ENCODE data around the gene PTPRE.

PTPRE gene

GRCh38 chr10:127962205-127962604, 55.3 kb downstream of the PTPRE start:
- DNase-seq = no peak

DNA sequence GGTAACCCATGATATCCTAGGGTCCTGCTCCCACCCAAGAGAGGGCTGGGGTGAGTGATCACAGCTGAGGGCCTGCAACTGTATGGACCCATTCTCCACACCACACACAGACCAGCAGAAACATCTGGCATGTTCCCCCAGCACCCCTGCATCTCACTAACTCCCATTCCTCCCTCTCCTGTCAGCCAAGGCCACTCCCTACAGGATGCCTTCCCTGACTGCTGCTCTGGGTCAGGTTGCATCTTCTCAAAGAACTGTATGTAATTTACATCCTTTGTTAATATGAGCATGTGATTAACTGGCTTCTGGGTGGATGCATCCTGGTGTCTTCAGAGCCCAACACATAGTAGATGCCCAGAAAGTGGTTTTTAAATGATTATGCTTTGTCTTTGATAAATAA, 56.2 kb downstream of the PTPRE start:
- DNase-seq = no peak

GRCh38 chr10:127964621-127965020, 57.7 kb downstream of the PTPRE start:
- DNase-seq = no peak

DNA sequence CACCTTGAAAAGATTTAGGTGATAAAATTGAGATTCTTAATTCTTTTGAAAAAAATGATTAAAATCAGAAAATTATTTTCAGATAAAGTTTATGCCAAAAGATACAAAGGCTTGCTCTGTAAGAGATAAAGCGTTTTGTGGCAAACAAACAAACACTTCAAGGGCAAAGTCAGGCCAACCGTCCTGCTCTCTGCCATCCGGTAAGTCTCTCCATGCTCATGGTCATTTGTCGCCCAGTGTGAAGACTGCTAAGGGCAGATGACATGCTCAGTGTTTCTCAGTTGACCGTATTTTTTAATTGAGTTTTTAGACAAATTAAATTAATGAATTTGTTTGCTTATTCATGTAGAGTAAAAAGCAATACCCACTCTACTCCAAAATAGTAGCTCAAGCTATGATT, 60.0 kb downstream of the PTPRE start:
- no peak for DNase-seq

- no peak for DNase-seq
Measured at GRCh38 chr10:127968027-127968441, 61.1 kb downstream of the PTPRE start.

GRCh38 chr10:127968659-127969058, 61.8 kb downstream of the PTPRE start:
- DNase-seq = no peak

- DNase-seq = no peak
Measured at GRCh38 chr10:127971101-127971946, 64.4 kb downstream of the PTPRE start.

- no peak for DNase-seq
Measured at GRCh38 chr10:127971963-127972615, 65.2 kb downstream of the PTPRE start.

DNA sequence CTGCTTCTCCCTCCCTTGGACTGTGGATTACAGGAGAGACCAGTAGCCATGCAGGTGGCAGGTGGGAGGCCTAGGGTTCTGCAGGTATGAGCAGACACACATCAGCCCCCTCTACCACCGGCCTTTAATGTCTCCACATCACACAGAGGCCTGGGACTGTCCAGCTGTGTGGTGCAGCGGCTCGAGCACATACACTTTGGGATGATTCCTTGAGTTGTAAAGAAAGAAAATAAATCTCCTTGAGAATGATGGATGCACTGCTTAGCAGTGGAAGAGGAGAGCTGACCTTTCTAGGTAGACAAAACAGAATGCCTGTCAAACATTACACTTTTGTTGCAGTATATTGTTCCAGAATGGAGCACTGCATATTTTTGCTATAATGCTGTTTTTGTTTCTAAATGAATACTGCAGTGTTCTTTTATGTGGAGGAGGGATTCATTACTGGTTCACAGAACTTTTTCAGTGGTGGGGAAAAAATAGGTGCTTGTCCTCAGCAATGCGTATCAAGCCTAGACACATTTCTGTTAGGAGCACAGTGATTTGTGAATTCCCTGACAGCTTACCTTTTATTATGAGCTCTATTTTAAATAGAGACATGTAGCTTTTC, 66.0 kb downstream of the PTPRE start:
- DNase-seq = no peak

DNA sequence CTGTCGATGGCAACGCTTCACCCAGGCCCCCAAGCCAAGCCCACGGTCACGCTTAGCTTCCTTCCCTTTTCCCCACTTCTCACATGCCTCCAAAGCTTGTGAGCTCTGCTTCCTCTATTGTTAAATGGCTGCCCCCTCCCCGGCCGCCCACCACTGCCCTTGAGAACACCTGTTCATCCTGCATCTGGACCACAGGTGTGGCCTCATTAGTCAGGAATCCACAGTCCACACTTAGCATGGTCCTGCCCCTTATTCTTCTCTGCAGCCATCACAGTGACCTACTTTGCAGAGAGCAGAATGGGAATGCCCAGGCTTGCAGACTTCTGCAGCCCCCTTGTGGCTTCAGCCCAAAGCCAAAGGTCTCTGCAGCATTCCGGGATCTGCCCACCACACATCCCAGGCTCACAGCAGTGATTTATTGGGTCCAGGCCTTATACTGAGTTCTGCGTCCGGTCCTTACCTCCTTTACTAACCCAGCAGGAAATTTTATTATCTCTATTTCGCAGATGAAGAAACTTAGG, 66.9 kb downstream of the PTPRE start:
- DNase-seq = no peak

GRCh38 chr10:127974911-127975310, 68.0 kb downstream of the PTPRE start:
- no peak for DNase-seq

DNA sequence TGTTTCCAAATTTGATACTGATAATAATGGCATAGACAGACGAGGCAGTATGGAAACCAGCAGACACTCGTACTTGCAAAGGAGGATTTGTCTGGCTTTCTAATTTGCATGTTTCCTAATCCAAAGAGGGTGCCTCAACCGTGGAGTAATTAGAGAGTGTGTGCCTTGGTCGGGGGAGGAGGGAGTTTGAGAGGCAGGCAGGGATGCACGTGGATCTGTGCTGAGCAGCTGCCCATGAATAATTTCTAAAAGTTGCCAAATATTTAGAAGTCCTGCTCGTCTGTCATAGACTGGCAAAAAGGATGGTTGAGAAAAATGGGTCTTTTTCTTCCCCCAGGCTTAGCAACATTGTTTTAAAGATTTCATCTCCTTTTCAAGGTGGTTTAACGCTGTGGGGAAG, 69.4 kb downstream of the PTPRE start:
- no peak for DNase-seq

DNA sequence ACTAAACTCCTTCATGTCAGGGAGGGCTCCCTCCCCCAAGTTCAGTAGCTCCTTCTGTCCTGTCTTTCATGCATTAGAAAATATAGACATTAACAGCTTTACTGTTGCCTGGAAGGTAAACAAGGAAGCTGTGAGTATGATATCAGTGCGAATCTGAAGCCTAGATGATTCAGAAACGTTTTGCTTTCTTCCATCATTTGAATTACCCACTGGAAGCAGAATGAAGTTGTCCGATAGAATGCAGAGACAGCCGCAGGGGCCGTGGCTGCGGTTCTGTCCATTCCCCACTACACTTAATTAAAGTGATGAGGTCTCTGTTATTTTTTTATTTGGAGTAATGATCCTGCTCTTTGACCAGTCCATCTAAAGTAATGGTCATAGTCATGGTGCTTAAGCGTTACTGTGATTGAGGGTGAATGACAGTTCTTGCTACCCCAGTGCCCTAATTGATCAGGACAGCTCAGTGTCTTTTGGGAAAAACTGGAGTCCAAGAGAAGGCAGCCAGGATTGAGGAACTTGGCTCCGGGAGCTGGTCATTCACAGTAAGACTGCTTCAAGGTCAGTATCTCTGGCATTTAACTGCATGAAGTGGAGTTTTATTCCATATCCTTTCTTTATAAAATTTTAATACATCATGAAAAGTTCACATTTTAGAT, 69.9 kb downstream of the PTPRE start:
- no peak for DNase-seq

DNA sequence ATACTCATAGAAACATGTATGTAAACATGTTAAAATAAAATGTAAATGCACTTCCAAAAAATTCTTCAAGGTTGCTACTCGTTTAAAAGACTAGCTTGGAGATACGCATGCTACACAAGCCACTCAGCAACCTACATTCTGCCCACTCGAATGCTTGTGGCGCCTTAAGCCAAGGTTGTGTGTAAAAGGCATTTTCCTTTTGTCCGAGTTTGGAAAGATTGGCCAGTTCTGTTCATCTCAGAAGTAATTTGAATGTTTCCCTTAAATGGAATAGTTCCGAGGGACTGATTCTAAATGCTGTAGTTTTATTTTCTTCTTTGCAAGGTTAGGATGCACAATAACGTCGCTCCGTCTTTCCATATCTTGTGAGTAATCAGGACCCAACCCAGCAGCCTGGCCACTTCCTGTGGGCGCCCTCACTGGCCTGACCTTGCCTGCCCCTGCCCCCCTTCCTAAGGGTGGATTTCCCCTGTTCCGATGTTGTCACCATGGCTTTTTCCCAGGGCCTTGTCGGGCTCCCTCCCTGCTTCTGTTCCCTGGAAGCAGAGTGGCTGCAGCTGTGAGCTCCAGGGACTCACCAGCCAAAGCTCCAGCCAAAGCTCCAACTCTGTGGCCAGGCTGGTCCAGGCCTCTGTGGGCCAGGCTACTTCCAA, 70.6 kb downstream of the PTPRE start:
- peak in 1 of 2 experiments; percentile 48 for DNase-seq

DNA sequence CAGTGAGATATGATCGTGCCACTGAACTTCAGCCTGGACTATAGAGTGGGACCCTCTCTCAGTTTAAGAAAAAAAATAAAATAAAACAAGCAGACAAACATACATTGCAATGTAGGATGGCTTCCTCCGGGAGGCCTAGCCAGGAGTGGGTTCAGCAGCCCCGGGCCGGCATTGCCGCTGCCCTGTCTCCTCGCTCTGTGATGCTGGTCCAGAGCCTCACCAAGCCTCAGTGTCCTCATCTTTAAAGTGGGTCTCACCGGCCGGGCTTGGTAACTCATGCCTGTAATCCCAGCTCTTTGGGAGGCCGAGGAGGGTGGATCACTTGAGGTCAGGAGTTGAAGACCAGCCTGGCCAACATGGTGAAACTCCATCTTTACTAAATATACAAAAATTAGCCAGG, 71.6 kb downstream of the PTPRE start:
- DNase-seq = no peak

GRCh38 chr10:127979045-127979444, 72.1 kb downstream of the PTPRE start:
- DNase-seq = no peak

GRCh38 chr10:127979566-127979965, 72.7 kb downstream of the PTPRE start:
- DNase-seq = no peak

DNA sequence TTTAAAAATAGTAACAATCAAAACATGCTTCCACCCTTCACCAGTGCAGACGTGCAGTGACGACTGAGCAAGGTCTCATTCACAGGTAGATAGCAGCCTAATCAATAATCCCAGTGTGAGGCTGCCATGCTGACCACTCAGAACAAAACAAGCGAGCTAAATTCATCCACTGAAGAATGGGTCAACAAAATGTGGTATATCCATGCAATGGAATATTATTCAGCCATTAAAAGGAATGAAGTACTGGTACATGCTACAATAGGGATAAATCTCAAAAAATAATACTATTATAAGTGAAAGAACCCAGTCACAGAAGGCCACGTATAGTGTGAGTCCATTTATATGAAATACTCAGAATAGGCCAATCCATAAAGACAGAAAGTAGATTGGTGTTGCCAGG, 74.0 kb downstream of the PTPRE start:
- DNase-seq = no peak

GRCh38 chr10:127982601-127983000, 75.7 kb downstream of the PTPRE start:
- DNase-seq = no peak

DNA sequence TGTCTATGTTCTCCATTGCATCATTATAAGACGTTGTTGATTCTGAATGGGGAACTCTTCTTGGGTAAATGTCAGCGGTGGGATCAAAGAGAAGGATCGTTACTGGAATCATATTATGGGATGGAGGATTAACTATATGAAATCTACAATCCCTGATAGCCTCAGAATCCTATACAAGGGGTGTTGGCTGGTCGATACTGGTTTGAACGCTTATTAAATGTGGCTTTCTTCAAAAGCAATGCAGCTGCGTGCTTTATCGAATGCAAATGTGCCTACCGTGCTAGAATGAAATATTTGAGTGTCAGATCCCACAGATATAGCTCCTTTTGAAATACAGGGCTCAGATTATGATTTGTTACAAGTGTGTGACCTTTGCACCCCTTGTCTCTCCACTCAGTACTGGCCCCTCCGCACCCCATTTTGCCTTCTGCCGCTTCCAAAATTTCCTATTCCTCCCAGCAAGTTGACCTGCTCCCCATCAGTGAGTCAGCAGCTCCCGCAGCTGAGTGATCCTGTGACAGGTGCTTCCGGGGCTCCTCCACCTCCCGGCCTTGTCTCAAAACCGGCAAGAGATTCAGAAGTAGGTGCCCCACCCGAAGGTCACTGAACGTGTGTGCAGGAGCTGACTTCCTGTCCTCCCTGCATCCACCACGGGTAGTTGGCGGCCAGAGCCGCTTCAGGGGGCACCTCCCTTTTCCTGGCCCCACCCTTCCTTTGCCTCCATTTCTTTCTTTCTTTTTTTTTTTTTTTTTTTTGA, 76.6 kb downstream of the PTPRE start:
- DNase-seq = no peak

GRCh38 chr10:127984945-127985344, 78.0 kb downstream of the PTPRE start:
- no peak for DNase-seq

Data from SW 1271 (cell line).